ENCODE results near the gene PGF.

The PGF gene

DNA sequence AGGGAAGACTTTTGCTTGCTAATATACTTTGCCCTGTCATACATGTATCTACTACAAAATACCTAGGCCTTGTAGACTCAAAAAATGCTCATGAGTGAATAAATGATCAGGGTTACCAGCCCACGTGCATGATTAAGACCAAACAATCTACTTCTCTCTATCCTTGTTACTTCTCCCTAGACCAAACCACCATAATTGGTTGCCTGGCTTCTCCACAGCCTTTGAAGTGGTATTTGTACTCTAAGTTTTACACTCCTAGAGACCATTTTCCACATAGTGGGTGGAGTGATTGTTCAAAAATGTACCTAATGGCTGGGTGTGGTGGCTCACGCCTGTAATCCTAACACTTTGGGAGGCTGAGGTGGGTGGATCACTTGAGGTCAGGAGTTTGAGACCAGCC lies 18.2 kb downstream of the PGF start:
- TF ChIP-seq, protein P1, sequence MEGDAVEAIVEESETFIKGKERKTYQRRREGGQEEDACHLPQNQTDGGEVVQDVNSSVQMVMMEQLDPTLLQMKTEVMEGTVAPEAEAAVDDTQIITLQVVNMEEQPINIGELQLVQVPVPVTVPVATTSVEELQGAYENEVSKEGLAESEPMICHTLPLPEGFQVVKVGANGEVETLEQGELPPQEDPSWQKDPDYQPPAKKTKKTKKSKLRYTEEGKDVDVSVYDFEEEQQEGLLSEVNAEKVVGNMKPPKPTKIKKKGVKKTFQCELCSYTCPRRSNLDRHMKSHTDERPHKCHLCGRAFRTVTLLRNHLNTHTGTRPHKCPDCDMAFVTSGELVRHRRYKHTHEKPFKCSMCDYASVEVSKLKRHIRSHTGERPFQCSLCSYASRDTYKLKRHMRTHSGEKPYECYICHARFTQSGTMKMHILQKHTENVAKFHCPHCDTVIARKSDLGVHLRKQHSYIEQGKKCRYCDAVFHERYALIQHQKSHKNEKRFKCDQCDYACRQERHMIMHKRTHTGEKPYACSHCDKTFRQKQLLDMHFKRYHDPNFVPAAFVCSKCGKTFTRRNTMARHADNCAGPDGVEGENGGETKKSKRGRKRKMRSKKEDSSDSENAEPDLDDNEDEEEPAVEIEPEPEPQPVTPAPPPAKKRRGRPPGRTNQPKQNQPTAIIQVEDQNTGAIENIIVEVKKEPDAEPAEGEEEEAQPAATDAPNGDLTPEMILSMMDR (IDR thresholded peaks at IDR 0.05; ENCODE audit: insufficient read depth, low read length), result no peak
- TF ChIP-seq, protein P2, sequence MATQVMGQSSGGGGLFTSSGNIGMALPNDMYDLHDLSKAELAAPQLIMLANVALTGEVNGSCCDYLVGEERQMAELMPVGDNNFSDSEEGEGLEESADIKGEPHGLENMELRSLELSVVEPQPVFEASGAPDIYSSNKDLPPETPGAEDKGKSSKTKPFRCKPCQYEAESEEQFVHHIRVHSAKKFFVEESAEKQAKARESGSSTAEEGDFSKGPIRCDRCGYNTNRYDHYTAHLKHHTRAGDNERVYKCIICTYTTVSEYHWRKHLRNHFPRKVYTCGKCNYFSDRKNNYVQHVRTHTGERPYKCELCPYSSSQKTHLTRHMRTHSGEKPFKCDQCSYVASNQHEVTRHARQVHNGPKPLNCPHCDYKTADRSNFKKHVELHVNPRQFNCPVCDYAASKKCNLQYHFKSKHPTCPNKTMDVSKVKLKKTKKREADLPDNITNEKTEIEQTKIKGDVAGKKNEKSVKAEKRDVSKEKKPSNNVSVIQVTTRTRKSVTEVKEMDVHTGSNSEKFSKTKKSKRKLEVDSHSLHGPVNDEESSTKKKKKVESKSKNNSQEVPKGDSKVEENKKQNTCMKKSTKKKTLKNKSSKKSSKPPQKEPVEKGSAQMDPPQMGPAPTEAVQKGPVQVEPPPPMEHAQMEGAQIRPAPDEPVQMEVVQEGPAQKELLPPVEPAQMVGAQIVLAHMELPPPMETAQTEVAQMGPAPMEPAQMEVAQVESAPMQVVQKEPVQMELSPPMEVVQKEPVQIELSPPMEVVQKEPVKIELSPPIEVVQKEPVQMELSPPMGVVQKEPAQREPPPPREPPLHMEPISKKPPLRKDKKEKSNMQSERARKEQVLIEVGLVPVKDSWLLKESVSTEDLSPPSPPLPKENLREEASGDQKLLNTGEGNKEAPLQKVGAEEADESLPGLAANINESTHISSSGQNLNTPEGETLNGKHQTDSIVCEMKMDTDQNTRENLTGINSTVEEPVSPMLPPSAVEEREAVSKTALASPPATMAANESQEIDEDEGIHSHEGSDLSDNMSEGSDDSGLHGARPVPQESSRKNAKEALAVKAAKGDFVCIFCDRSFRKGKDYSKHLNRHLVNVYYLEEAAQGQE (IDR thresholded peaks at IDR 0.05; ENCODE audit: insufficient replicate concordance, low read depth), result no peak
- TF ChIP-seq SPI1 (IDR thresholded peaks at IDR 0.05; ENCODE audit: borderline replicate concordance, low read depth) (no peak), POLR2AphosphoS5 (IDR thresholded peaks at IDR 0.05; ENCODE audit: low read depth) (no peak), GABPA (IDR thresholded peaks at IDR 0.05; ENCODE audit: low read depth) (no peak)
- no peak overlapping the region for H3K4me3 ChIP-seq (replicated peaks; ENCODE audit: insufficient read depth, low read length)
- H3K27ac ChIP-seq (replicated peaks), result no peak overlapping the region
- H3K27me3 ChIP-seq (ENCODE audit: insufficient read depth, poor library complexity, severe bottlenecking), result no peaks in the 10 kb centered on the region
- no peak for DNase-seq (ENCODE audit: low read depth in 1 of 2, low spot score in 1 of 2)

DNA sequence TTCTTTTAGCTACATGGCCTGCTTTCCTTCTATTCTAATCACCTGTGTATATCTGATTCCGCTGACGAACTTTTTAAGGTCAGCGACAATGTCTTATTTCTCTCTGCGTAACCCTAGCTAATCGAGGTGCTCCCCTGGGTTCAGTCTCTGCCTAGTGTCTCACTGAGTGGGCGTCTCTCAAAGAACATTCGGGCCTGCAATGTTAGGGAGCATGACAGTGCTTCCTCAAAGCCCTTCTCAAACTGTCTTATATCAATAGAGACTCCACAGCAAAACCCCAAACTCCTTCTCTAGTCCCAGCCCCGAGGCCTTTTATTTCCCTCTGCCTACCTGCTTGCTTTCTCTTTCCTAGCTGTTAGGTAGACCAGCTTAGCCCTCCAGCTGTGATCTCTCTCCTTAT lies 18.7 kb downstream of the PGF start:
- TF ChIP-seq SPI1 (IDR thresholded peaks at IDR 0.05; ENCODE audit: borderline replicate concordance, low read depth) (no peak), POLR2AphosphoS5 (IDR thresholded peaks at IDR 0.05; ENCODE audit: low read depth) (no peak), GABPA (IDR thresholded peaks at IDR 0.05; ENCODE audit: low read depth) (no peak)
- TF ChIP-seq, protein P1 (IDR thresholded peaks at IDR 0.05; ENCODE audit: insufficient read depth, low read length), result no peak
- TF ChIP-seq, protein P2 (IDR thresholded peaks at IDR 0.05; ENCODE audit: insufficient replicate concordance, low read depth), result no peak
- no peak overlapping the region for H3K27ac ChIP-seq (replicated peaks)
- no peak for DNase-seq (ENCODE audit: low read depth in 1 of 2, low spot score in 1 of 2)

DNA sequence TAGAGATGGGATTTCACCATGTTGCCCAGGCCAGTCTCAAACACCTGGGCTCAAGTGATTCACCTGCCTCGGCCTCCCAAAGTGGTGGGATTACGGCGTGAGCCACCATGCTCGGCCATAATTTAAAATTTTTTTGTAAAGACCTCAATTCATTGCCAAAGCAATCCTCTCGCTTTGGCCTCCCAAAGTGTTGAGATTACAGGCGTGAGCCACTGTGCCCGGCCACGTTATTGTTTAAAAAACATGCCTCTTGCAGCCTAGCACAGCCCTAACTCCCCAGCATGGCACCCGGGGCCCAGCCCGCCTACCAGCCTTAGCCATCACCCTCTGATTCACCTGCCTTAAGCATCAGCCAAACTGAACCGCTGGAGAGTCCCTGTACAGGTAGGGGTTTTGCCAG lies 19.2 kb downstream of the PGF start:
- no peak for DNase-seq (ENCODE audit: low read depth in 1 of 2, low spot score in 1 of 2)
- no peak overlapping the region for H3K4me3 ChIP-seq (replicated peaks; ENCODE audit: insufficient read depth, low read length)
- no peak overlapping the region for H3K27ac ChIP-seq (replicated peaks)
- TF ChIP-seq SPI1 (IDR thresholded peaks at IDR 0.05; ENCODE audit: borderline replicate concordance, low read depth) (no peak), POLR2AphosphoS5 (IDR thresholded peaks at IDR 0.05; ENCODE audit: low read depth) (no peak), GABPA (IDR thresholded peaks at IDR 0.05; ENCODE audit: low read depth) (no peak)
- TF ChIP-seq, protein P2 (IDR thresholded peaks at IDR 0.05; ENCODE audit: insufficient replicate concordance, low read depth), result no peak
- TF ChIP-seq, protein P1 (IDR thresholded peaks at IDR 0.05; ENCODE audit: insufficient read depth, low read length), result no peak
- no peaks in the 10 kb centered on the region for H3K27me3 ChIP-seq (ENCODE audit: insufficient read depth, poor library complexity, severe bottlenecking)

More for the DNA sequence above, 18.7 kb downstream of the PGF start:
- H3K4me3 ChIP-seq (replicated peaks; ENCODE audit: insufficient read depth, low read length), result no peak overlapping the region
- H3K27me3 ChIP-seq (ENCODE audit: insufficient read depth, poor library complexity, severe bottlenecking), result no peaks in the 10 kb centered on the region

Measured in HL-60 (cell line).